Amniotic epithelial cell (primary cell): ENCODE results near the gene KRTDAP.

ENCODE experiments used
- DNase-seq: peaks from one replicate; pipeline ENCODE4 v3.0.0-alpha.2; 2010; ENCODE audit warnings: low read depth

The KRTDAP gene, protein sequence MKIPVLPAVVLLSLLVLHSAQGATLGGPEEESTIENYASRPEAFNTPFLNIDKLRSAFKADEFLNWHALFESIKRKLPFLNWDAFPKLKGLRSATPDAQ

DNA sequence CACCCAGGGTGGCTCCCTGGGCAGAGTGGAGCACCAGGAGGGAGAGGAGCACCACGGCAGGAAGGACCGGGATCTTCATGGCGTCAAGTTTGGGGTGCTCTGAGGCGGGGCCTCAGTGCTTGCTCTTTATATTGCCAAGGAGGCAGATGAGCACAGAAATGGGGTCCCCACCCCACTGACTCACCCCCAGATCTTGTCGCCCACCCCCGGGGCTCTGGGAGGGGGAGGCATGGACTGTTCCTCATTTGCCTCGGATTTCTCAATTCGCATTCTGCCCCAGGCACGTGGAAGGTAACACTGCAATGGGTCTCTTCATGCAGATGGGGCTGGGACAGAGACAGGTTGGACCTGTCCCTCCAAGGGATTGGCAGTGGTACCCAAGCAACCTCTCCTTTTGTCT is at the start of gene KRTDAP:
TSS of gene KRTDAP (minus strand) at position 101 of the 400 bp plus-strand sequence. CDS start at position 79, 22 bp downstream.
- no peak for DNase-seq

DNA sequence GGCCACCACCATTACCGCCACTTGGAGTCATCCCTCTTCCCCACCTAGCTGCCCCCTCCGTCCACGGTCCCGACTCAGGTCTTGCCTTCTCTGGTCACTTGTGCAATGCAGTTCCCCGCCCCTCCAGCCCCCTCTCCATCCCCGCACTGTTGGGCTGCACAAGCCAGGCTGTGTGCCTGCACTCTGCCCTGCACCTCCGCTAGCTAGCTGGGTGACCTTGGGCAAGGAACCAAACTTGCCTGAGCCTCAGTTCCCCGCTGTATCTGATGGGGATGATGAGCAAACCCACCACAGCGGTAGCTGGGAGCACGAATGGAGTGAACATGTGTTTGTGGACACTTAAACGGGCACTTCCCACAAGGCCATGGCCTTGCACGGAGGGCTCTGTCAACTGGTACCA is 49.6 kb upstream of the KRTDAP start:
- DNase-seq, result no peak

DNA sequence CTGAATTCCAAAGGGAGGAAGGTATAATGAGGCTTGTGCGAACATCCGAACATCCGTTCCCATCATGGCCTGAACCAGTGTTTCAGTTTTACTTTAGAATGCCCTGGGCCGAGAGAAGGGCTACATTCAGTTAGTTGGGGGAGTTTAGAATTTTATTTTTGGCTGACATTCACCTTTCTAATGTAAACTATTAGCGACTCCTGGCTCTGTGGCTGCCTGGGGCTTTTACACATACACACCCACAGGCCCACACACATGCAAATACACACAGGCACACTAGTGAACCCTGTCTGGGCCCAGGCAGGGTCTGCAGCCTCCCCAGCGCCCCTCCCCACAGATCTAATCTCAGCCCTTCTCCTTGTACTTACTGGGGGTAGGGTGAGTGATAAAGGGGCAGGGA is 49.0 kb upstream of the KRTDAP start:
- no peak for DNase-seq

DNA sequence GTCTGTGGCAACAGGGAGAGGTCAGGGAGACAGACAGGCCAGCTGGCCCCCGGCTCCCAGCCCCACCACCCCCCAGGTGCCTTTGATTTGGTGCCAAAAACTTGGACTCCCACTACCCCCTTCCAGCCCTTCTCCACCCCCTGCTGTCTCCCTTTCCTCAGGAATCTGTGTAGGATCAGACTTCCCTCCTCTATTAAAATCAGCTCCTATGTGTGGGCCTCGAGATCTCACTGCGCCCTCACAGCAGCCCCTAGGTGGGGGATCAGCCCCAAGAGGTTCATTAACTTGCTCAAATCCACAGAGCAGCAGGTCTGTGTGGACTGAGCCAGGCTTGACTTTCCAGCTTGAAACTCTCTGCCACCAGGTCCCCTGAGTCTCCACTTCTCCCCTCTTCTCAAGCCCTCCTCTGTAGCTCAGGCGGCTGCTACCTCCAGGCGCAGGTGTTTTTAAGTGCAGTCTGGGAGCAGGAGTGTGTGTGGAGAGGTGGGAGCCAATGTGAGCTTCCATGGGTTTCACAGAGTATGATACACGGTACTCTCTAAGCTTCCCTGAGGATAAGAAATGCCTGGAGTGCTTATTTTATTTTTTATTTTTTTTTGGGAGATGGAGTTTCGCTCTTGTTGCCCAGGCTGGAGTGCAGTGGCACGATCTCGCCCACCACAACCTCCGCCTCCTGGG is 44.7 kb upstream of the KRTDAP start:
- no peak for DNase-seq

DNA sequence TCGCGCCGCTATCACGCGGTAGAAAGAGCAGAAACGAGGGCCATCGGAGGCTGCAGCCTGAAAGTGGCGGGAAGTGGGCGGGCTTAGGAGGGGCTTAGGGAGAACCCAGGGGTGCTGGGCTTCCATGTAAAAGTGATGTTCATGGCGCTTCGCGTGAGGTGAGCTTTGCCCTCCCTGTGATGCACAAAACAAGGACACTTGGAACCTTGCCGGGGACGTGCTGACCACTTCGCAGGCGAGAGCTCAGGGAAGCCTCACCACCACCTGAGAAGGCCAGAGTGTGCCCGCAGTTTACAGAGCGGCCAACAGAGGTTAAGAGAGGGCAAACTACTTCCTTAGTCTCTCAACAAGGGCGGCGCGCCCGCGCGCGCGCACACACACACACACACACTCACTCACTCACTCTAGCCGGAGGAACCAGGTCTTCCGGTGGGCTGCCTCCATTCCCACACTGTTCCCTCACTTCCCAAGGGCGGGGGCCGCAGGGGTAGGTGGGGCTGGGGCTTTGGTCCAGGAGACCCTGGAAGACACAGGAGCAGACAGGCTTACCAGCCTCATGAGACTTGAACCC is 43.6 kb upstream of the KRTDAP start:
- DNase-seq, result peak; percentile 28

DNA sequence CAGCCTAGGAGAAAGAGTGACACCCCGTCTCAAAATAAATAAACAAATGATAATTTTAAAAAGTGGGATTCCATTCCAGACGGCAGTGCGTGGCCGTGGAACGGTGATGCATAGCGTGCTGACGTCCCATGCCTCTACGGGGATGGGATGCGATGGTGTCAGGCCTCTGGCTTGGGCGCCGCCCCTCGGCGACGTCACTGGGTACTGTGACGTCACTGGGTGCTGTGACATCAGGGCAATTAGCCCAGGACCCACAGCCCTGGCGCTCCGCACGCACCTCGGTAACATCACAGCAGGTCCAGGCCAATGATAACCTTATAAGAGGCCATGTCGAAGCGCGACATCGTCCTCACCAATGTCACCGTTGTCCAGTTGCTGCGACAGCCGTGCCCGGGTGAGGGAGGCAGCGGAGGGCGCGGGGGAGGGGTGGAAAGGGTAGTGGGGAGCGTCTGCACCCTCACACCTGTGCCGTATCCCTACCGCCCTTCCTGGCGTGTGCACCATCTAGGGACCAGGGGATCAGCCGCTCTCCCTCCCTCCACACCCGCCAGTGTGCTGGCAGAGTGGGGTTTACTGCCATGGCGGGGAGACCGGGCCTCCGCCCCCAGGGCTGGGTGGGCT is 43.0 kb upstream of the KRTDAP start, which contains the start of gene GAPDHS:
TSS of gene GAPDHS (plus strand) at position 256 of the 621 bp plus-strand sequence. CDS start at position 328, 72 bp downstream.
- DNase-seq, result no peak

DNA sequence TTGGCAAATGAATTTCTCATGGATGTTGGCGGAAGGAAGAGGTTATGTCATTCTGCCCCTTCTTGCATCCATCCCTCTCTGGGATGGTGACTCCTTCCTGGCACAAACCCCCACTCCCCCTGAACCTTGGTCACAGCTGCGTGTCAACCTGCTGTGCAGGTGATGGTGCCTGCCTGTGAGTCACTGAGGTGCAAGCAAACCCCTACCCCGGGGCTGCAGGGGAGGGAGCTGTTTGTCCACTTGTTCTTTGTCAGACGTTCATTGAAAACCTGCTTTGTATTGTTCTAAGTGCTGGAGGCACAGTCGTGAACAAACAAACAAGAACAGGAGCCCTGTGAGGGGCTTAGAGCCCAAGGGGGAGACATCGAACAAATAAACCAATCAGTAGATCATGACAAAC is 41.0 kb upstream of the KRTDAP start:
- DNase-seq, result no peak

DNA sequence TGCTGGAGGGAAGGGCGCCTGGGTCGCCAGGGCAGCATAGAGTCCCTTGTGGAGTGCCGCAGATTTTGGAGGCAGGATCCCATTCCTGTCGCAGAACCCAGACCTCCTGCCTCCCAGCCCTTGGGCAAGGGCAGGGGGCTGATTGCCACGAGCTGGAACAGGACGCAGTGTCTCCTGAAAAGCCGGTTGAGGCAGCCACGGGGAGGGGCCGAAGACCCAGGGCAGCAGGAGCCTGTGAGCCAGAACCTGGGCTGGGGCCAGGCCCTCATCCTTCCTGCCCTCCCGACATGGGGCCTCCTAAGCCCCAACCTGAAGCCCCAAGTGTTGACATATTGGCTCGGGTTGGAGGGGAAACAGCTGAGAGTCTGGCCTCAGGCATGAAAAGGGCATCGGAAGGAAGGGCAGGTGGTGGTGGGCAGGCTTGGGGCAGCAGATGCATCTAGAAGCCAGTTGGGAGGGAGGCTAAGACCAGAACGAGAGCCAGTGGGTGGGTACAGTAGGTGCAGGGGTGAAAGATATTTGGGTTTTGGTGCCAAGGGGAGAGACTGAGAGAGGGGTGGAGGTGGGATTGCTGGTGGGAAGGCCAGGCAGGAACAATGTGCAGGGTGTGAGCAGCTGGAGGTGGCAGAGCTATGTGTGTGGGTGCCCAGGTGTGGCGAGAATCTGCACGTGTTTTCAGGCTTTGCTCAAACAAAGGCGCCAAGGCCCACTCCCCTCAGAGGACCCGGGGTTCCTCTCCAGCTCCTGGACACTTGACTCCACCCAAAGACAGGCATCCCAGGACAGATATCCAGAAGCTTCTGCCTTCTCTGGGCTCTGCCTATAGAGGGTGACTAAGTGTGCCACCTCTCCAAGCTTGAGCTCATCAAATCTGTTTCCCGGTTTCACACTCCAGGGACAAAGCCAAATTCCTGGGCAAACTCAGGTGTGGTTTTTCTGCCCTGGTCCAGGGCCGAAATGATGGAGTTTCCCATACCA is 39.3 kb upstream of the KRTDAP start:
- DNase-seq, result no peak

DNA sequence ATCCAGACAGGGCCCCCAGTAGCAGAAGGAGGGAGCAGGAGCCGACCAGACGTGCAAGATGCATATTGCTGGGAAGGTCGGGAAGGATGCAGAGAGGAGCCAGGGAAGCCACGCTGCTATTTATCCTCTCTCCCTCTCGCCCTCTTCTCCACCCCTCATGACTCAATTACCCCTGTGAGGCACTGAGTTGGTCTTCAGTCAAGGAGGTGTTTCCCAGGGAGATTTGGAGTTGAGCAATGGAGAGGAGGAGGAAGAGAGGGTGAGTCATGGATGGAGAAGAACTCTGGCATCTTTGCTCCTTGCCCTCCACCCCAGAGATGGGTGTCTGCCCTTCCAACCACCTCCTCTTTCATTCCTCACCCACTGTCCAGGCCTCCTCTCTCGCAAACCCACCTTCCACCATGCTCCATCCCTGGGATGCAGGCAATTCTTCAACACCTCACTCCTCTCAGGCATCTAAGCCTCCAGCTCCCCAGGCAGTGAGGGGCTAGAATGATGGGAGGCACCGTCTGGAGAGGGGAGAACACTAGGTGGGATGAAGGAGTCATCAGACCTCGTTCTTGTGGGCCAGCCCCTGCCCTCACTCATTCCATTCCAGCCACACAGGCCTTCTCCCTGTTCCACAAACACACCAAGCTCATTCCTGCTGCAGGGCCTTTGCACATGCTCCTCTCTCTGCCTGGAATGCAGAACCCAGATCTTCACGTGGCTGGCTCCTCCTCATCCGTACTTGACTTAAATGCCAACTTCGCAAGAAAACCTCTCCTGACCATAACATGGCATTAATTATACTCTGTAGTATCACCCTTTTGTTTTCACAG is 38.2 kb upstream of the KRTDAP start, which contains the start of gene SBSN:
TSS of gene SBSN (minus strand) at position 94 of the 821 bp plus-strand sequence. CDS start at position 64, 30 bp downstream.
- peak; percentile 88 for DNase-seq

DNA sequence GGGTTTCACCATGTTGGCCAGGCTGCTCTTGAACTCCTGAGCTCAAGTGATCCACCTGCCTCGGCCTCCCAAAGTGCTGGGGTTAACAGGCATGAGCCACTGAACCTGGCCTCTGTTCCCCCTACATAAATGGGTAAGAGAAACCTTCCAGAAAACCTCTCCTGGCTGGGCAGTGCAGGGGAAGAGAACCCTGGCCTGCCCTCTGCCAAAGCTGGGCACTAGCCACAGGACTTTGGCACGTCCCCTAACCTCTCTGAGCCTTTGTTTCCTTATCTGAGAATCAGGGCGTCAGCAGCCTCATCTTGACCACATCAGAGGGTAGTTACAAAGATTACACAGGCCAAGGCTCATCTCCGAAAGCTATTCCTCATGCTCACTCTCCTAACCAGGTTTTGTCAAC is 35.6 kb upstream of the KRTDAP start:
- DNase-seq, result no peak

DNA sequence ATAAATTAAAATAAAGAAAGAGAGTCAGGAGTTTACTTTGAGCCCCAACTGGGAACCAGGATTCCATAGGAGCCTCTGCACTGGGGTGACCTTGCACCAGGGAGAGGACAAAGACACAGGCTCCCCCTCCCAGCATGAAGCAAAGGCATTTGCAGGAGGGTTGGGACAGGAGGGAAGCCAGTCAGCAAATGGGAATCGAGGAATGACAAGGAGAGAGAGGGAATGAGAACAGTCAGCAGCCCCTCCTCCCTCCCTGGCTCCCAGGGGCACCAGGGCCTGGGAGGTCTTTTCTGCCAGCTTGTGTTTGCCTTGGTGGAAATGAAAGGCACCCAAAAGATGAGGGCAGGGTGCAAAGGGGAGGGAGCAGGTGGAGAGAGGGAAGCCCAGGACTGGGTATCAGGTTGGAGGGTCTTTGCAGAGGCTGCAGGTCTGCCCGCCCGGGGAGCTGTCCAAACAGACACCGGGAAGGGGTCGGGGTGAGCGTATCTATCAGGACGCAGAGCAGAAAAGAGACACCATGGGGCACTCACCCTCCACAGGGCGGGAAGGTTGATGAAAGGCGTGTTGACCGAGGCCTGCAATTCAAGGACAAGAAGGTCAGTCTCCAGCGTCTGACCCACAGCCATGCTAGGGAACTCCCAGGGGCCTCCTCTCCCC is 34.0 kb upstream of the KRTDAP start:
- DNase-seq, result no peak

DNA sequence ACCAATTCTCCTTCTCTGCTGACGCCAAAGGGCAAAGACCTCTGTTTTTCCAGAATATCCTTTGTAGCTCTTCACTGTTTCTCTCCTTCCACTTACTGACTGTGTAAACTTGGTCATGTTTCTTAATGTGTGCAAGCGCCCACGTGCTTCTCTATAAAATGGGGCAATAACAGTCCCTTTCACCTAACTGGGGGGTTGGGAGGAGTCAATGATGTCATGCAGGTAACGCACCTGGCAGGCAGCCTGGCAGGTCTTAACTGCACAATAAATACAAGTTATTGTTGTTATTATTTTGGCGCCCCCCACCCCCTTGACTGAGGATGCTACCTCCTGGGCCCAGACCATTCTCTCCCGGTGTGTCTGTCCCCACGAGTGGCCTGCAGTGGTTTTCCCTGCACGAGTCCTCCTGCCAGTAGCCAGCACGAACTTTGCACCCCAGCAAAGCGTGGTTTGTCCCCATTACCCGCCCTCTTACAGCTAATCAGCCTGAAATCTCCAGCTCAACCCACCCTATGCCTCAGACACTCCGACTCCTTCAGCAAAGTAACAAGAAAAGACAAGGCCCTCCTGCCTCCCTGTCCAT is 32.6 kb upstream of the KRTDAP start:
- no peak for DNase-seq

DNA sequence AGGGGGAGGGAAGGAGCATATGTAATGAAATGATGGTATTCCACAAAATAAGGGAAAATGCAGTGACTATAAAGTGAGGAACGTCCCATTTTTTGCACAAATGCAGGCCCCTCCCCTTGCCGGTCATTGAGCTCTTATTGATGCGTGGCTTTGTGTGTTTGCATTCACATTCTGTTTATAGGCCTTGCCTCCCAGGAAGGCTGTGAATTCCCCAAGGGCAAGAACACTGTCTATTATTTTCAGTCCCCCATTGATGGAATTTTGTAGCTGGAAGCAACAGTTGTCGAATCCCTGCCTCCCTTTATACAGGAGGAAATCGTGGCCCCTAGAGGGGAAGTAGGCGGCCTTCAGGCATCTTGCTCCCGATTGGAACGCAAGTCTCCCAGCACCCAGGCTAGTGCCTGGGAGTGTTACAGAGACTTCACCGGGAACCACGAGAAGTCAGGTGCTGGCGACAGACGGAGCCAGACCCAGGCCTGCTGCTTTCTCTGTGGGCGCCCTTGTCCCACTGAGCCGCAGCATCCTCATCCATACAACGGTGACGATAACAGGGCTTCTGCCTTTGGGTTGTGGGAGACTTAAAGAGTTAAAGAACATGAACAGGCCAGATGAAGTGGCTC is 31.0 kb upstream of the KRTDAP start:
- no peak for DNase-seq

DNA sequence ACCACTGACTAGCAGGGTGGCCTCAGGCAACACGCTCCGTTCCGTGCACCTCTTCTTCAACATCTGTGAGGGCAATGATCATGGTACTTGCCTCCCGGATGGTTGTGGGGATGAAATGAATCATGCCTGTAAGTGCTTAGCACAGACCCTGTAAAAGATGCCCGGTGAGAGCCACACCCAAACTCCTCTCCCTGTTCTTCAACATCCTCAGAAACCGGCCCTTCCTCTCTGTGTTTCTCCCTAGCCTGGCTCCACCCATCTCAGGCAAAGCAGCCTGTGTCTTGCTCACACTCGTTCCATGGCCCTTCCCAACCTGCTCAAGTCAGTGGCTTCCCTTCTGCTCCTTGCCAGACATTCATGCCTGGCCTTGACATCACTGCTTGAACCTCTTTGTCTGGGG is 29.0 kb upstream of the KRTDAP start:
- DNase-seq, result peak; percentile 9

DNA sequence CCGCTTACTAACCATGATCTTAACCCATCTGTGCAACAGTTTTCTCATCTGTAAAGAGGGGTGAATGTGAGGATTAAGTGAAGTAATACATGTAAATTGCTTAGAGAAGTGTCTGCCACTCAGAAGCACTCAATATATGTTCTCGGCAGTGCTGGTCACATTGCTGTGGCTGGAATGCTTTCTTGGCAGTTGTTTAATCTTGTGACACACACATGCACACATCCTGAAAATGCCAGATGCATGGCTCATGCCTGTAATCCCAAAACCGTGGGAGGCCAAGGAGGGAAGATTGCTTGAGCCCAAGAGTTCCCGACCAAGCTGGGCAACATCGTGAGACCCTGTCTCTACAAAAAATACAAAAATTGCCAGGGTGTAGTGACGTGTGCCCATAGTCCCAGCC is 28.0 kb upstream of the KRTDAP start:
- peak; percentile 96 for DNase-seq

DNA sequence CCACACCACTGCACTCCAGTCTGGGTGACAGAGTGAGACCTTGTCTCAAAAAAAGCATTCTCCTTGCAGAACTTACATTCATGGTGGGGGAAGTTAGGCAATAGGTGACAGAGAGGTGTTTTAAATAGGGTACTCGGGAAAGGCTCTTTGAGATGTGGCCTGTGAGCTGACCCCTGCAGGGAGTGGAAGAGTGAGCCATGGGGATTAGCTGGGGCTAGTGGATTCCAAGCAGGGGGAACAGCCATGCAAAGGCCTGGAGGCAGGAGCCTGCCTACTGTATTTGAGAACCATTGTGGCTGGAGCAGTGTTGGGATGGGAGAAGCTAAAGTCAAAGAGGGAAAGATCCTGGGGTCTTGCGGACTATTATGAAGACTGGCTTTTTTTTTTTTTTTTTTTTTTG is 27.1 kb upstream of the KRTDAP start:
- no peak for DNase-seq

DNA sequence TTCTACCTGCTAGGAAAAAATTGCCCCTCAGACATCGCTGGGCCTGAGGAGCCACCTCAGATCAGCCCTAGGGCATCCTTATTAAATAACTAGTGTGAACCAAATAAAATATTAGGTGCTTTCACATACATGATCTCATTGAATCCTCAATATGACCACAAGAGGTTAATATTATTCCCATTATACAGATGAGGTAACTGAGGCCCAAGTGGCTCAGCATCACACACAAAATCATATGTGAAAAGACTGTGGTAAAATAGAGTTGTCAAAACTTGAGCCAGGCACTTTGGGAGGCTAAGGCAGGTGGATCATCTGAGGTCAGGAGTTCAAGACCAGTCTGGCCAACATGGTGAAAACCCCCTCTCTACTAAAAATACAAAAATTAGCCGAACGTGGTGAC is 26.0 kb upstream of the KRTDAP start:
- no peak for DNase-seq

DNA sequence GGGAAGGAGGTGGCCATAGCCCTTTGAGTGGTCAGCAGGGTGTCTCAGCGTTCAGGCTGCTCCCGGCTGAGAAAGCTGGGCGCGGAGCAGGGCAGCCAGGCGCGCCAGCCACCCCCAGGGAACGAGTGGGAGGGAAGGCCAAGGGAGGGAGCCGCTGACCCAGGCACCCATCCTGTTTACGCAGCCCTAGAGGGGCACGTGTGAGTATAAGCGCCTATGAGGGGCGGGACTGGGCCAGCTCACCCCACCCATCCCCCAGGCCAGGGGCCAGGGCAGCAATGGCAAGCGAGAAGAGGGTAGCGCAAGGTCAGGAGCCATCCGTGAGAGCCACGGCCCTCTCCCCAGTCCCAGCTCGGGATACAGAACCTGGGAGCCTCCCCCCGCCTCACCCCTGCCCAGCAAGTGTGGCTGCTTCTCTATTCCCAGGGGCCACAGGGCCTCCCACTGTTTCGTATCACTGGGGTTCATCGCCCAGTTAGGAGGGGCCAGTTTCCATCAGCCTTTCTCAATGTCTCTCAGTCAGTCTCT is 24.1 kb upstream of the KRTDAP start:
- peak; percentile 64 for DNase-seq

DNA sequence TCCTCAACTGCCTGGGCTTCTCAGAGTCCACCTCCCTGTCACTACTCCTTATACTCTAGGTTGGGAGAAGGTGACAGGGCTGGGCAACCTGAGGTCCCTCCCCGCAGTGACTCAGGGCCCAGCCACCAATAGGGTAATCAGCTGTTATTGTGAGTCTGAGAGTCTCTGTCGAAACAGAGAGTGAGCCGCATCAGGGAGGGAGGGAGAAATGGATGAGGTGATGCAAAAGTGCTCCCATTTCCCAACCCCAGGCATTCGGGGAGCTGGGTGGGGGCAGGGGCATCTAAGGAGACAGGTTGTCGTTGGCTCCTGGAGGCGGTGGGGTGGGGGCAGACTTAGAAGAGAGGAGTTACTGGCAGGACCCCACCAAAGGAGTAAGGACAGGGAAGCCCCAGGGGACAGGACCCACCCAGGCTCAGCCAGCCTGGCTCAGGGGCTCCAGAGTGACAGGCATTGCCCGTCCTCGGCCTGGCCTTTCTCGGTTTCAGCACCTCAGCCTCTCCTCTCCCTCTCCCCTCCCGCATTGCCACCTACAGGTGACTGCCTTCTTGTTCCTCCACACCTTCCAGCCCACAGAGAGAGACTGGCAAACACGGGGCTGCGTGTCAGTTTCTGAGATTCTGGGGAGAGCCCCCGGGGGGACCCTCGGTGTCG is 23.5 kb upstream of the KRTDAP start, which contains the start of gene DMKN:
TSS of gene DMKN (minus strand) at position 22 of the 654 bp plus-strand sequence. CDS start 174 bp downstream, outside the sequence.
- peak; percentile 75 for DNase-seq
